Loucy (cell line): Measurements from ENCODE around the gene POTEF.
"Not testable (repeated sequence)": the region's sequence is repeated elsewhere in the genome, so short reads cannot be mapped to it uniquely, and the experiment has no call there.

ENCODE experiments used
- H2AFZ ChIP-seq: fragments of 200-600 bp; sonication (generic); 2 replicates; pipeline ENCODE4 v1.6.0; 2016; ENCODE audit warnings: antibody characterized with exemption, mild to moderate bottlenecking, low read length, moderate library complexity
- H3F3A ChIP-seq: fragments of 200-600 bp; 2 replicates; pipeline ENCODE4 v1.6.0; 2016; ENCODE audit warnings: antibody characterized with exemption, low read depth, mild to moderate bottlenecking
- H3K27me3 ChIP-seq: fragments of 200-600 bp; sonication (generic); 2 replicates; pipeline ENCODE4 v1.6.1; 2014; ENCODE audit warnings: low read length, mild to moderate bottlenecking; ENCODE audit not compliant: insufficient read depth, poor library complexity, severe bottlenecking
- H3K36me3 ChIP-seq: fragments of 200-600 bp; sonication (generic); 2 replicates; pipeline ENCODE4 v1.6.1; 2016; ENCODE audit warnings: low read length; ENCODE audit not compliant: insufficient read depth
- H3K4me1 ChIP-seq: fragments of 200-600 bp; sonication (generic); 2 replicates; pipeline ENCODE4 v1.5.1; 2014; ENCODE audit warnings: low read length, mild to moderate bottlenecking; ENCODE audit not compliant: insufficient read depth, poor library complexity, severe bottlenecking
- H3K4me2 ChIP-seq: fragments of 200-600 bp; sonication (generic); 2 replicates; pipeline ENCODE4 v1.6.0; 2014; ENCODE audit warnings: antibody characterized with exemption, low read length, low read depth, mild to moderate bottlenecking; ENCODE audit not compliant: poor library complexity, severe bottlenecking
- H3K4me3 ChIP-seq: fragments of 200-600 bp; sonication (generic); 2 replicates; pipeline ENCODE4 v1.5.1; 2014; ENCODE audit warnings: low read length, mild to moderate bottlenecking, mixed read lengths; ENCODE audit not compliant: poor library complexity, severe bottlenecking
- H3K79me2 ChIP-seq: fragments of 200-600 bp; sonication (generic); 2 replicates; pipeline ENCODE4 v1.6.1; 2014; ENCODE audit warnings: low read length; ENCODE audit not compliant: insufficient read depth
- H3K9ac ChIP-seq: fragments of 200-600 bp; sonication (generic); 2 replicates; pipeline ENCODE4 v1.6.0; 2014; ENCODE audit warnings: mild to moderate bottlenecking, low read depth, low read length, moderate library complexity; ENCODE audit not compliant: poor library complexity, severe bottlenecking
- H3K9me2 ChIP-seq: fragments of 200-600 bp; sonication (generic); replicated peaks from 2 replicates; pipeline ENCODE4 v1.6.1; 2016; ENCODE audit warnings: low read depth, low read length, mixed read lengths
- H3K9me3 ChIP-seq: fragments of 200-600 bp; sonication (generic); 2 replicates; pipeline ENCODE4 v1.6.1; 2014; ENCODE audit warnings: mild to moderate bottlenecking, antibody characterized with exemption, low read length, low read depth; ENCODE audit not compliant: insufficient read depth
- H4K20me1 ChIP-seq: fragments of 200-600 bp; sonication (generic); 2 replicates; pipeline ENCODE4 v1.6.0; 2014; ENCODE audit warnings: antibody characterized with exemption, low read length, mild to moderate bottlenecking; ENCODE audit not compliant: insufficient read depth, poor library complexity, severe bottlenecking

POTEF gene

GRCh38 chr2:130145006-130145414 is 16.0 kb upstream of the POTEF start, which contains the start of gene CCDC74B:
CCDC74B (minus strand) TSS chr2:130145112; CDS start chr2:130144996, 116 bp downstream.
- not testable (repeated sequence) for H2AFZ ChIP-seq, H3K36me3 ChIP-seq, H3K27me3 ChIP-seq, H3K79me2 ChIP-seq, H3K9ac ChIP-seq, H4K20me1 ChIP-seq, H3F3A ChIP-seq, H3K9me2 ChIP-seq, H3K4me1 ChIP-seq, H3K9me3 ChIP-seq
- Histone ChIP-seq H3K4me2 (peak within 1 kb of the TSS; percentile 44), H3K4me3 (peak within 1 kb of the TSS; percentile 35)

- H3K4me2 ChIP-seq, H3K4me3 ChIP-seq, H3K79me2 ChIP-seq, H4K20me1 ChIP-seq, H3K9me2 ChIP-seq, H3F3A ChIP-seq, H3K9me3 ChIP-seq, H3K9ac ChIP-seq, H3K4me1 ChIP-seq, H3K36me3 ChIP-seq, H2AFZ ChIP-seq, H3K27me3 ChIP-seq: not testable (repeated sequence)
These were observed 14.4 kb upstream of the POTEF start for GRCh38 chr2:130143266-130144039.

GRCh38 chr2:130142396-130143265 is 13.6 kb upstream of the POTEF start:
- not testable (repeated sequence) for H3K4me2 ChIP-seq, H3F3A ChIP-seq, H3K4me1 ChIP-seq, H2AFZ ChIP-seq, H3K36me3 ChIP-seq, H3K27me3 ChIP-seq, H3K9me2 ChIP-seq, H4K20me1 ChIP-seq, H3K79me2 ChIP-seq, H3K9me3 ChIP-seq, H3K9ac ChIP-seq, H3K4me3 ChIP-seq

- not testable (repeated sequence) for H2AFZ ChIP-seq, H3K27me3 ChIP-seq, H3K9ac ChIP-seq, H3K9me2 ChIP-seq, H4K20me1 ChIP-seq, H3K79me2 ChIP-seq, H3K4me2 ChIP-seq, H3K4me1 ChIP-seq, H3K4me3 ChIP-seq, H3K9me3 ChIP-seq, H3F3A ChIP-seq, H3K36me3 ChIP-seq
These were observed 12.8 kb upstream of the POTEF start for GRCh38 chr2:130141645-130142370.

GRCh38 chr2:130141002-130141401 is 12.0 kb upstream of the POTEF start:
- not testable (repeated sequence) for H3K79me2 ChIP-seq, H2AFZ ChIP-seq, H3K4me3 ChIP-seq, H3K9me2 ChIP-seq, H3K27me3 ChIP-seq, H3K4me1 ChIP-seq, H3K9ac ChIP-seq, H3F3A ChIP-seq, H3K36me3 ChIP-seq, H3K9me3 ChIP-seq, H4K20me1 ChIP-seq, H3K4me2 ChIP-seq

- H4K20me1 ChIP-seq, H2AFZ ChIP-seq, H3K9ac ChIP-seq, H3K4me2 ChIP-seq, H3K9me3 ChIP-seq, H3K9me2 ChIP-seq, H3K4me1 ChIP-seq, H3K79me2 ChIP-seq, H3K27me3 ChIP-seq, H3K36me3 ChIP-seq, H3K4me3 ChIP-seq, H3F3A ChIP-seq: not testable (repeated sequence)
These were observed 11.5 kb upstream of the POTEF start for GRCh38 chr2:130140516-130140915.
